K562 (cell line): ENCODE measurements around the gene MYO3A.

ENCODE experiments used
- ZNF639 ChIP-seq, 2 experiments: fragments of 200-800 bp in 1 of 2; sonication (Bioruptor generic) in 1 of 2; sonication (generic) in 1 of 2; formaldehyde crosslinking in 1 of 2; IDR thresholded peaks in 1 of 2; conservative IDR thresholded peaks in 1 of 2; 2 replicates each; pipeline versions ENCODE4 v1.5.0 to v1.6.1; 2016 to 2020; ENCODE audit warnings: missing compliant biosample characterization in 1 of 2, missing genetic modification characterization in 1 of 2, missing genetic modification reagents in 1 of 2
- TF ChIP-seq, protein P1 (sequence below), 3 experiments: IDR thresholded peaks in 2 of 3; conservative IDR thresholded peaks in 1 of 3; 2 replicates each; pipeline ENCODE4 v1.5.1; 2011 to 2012; ENCODE audit warnings: low read length in 3 of 3, mild to moderate bottlenecking in 3 of 3, control low read depth in 2 of 3, improper control_type of control experiment in 1 of 3, inconsistent platforms in 1 of 3, low read depth in 1 of 3, mixed read lengths in 1 of 3, moderate library complexity in 1 of 3; ENCODE audit not compliant: insufficient read depth in 2 of 3
- TF ChIP-seq, protein P2 (sequence below): sonication (generic); formaldehyde crosslinking; IDR thresholded peaks from 2 replicates; pipeline ENCODE4 v1.5.0; 2020; ENCODE audit warnings: missing genetic modification reagents

- TF ChIP-seq, protein P1, sequence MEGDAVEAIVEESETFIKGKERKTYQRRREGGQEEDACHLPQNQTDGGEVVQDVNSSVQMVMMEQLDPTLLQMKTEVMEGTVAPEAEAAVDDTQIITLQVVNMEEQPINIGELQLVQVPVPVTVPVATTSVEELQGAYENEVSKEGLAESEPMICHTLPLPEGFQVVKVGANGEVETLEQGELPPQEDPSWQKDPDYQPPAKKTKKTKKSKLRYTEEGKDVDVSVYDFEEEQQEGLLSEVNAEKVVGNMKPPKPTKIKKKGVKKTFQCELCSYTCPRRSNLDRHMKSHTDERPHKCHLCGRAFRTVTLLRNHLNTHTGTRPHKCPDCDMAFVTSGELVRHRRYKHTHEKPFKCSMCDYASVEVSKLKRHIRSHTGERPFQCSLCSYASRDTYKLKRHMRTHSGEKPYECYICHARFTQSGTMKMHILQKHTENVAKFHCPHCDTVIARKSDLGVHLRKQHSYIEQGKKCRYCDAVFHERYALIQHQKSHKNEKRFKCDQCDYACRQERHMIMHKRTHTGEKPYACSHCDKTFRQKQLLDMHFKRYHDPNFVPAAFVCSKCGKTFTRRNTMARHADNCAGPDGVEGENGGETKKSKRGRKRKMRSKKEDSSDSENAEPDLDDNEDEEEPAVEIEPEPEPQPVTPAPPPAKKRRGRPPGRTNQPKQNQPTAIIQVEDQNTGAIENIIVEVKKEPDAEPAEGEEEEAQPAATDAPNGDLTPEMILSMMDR (IDR thresholded peaks at IDR 0.05 in 2 of 3, conservative IDR thresholded peaks at IDR 0.05 in 1 of 3; ENCODE audit: insufficient read depth in 2 of 3, low read depth in 1 of 3, low read length in 3 of 3) = no peak
- TF ChIP-seq, protein P2, sequence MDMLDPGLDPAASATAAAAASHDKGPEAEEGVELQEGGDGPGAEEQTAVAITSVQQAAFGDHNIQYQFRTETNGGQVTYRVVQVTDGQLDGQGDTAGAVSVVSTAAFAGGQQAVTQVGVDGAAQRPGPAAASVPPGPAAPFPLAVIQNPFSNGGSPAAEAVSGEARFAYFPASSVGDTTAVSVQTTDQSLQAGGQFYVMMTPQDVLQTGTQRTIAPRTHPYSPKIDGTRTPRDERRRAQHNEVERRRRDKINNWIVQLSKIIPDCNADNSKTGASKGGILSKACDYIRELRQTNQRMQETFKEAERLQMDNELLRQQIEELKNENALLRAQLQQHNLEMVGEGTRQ (CRISPR knock-in tag) = no peak
- no peak for TF ChIP-seq ZNF639 (CRISPR knock-in tag; conservative IDR thresholded peaks at IDR 0.05 in 1 of 2, IDR thresholded peaks at IDR 0.05 in 1 of 2)
These were observed 260.2 kb downstream of the MYO3A start for GRCh38 chr10:26194275-26194674.
